GM23248 (cell line): Measurements from ENCODE around the gene CADM1. TPM values are rescaled to one million over a fixed set of nuclear protein-coding genes. Genes with fewer than 3 reads are reported as not detected.

ENCODE experiments used
- DNase-seq: peaks from one replicate; pipeline ENCODE4 v3.0.0-alpha.2; 2015
- H2AFZ ChIP-seq: fragments of 200-600 bp; sonication (generic); 2 replicates; pipeline ENCODE4 v1.6.1; 2016; ENCODE audit warnings: antibody characterized with exemption
- H3F3A ChIP-seq: fragments of 200-600 bp; sonication (generic); 2 replicates; pipeline ENCODE4 v1.6.1; 2016; ENCODE audit warnings: mild to moderate bottlenecking, antibody characterized with exemption, mixed run types; ENCODE audit not compliant: insufficient read depth
- H3K27ac ChIP-seq: fragments of 200-600 bp; sonication (generic); 2 replicates; pipeline ENCODE4 v1.5.1; 2016; ENCODE audit warnings: mild to moderate bottlenecking
- H3K27me3 ChIP-seq: fragments of 200-600 bp; sonication (generic); replicated peaks from 2 replicates; pipeline ENCODE4 v1.6.1; 2016; ENCODE audit warnings: mild to moderate bottlenecking; ENCODE audit not compliant: insufficient read depth
- H3K36me3 ChIP-seq: fragments of 200-600 bp; sonication (generic); 2 replicates; pipeline ENCODE4 v1.6.1; 2016; ENCODE audit warnings: low read depth, mild to moderate bottlenecking
- H3K4me1 ChIP-seq: fragments of 200-600 bp; sonication (generic); 2 replicates; pipeline ENCODE4 v1.6.1; 2016; ENCODE audit warnings: mild to moderate bottlenecking; ENCODE audit not compliant: insufficient read depth
- H3K4me2 ChIP-seq: fragments of 200-600 bp; sonication (generic); one replicate; pipeline ENCODE4 v1.6.1; 2016; ENCODE audit warnings: mild to moderate bottlenecking; ENCODE audit not compliant: unreplicated experiment
- H3K4me3 ChIP-seq: fragments of 200-600 bp; sonication (generic); 2 replicates; pipeline ENCODE4 v1.5.1; 2016; ENCODE audit warnings: mild to moderate bottlenecking
- H3K79me2 ChIP-seq: fragments of 200-600 bp; sonication (generic); 2 replicates; pipeline ENCODE4 v1.6.1; 2016; ENCODE audit warnings: mild to moderate bottlenecking; ENCODE audit not compliant: insufficient read depth
- H3K9ac ChIP-seq: fragments of 200-600 bp; sonication (generic); 2 replicates; pipeline ENCODE4 v1.6.1; 2016; ENCODE audit warnings: mild to moderate bottlenecking
- H3K9me2 ChIP-seq: fragments of 200-600 bp; sonication (generic); 2 replicates; pipeline ENCODE4 v1.6.1; 2016; ENCODE audit warnings: mixed run types, mild to moderate bottlenecking, moderate library complexity; ENCODE audit not compliant: insufficient read depth
- H3K9me3 ChIP-seq: fragments of 200-600 bp; sonication (generic); one replicate; pipeline ENCODE4 v1.6.1; 2017; ENCODE audit warnings: low read depth
- H4K20me1 ChIP-seq: fragments of 200-600 bp; sonication (generic); 2 replicates; pipeline ENCODE4 v1.6.0; 2016; ENCODE audit not compliant: insufficient read depth
- EZH2 ChIP-seq: fragments of 200-600 bp; sonication (generic); IDR thresholded peaks from 2 replicates; pipeline ENCODE4 v1.6.1; 2018; ENCODE audit warnings: antibody characterized with exemption, mild to moderate bottlenecking; ENCODE audit not compliant: insufficient read depth, poor library complexity, severe bottlenecking
- EZH2phosphoT487 ChIP-seq: fragments of 200-600 bp; sonication (generic); IDR thresholded peaks from 2 replicates; pipeline ENCODE4 v1.6.1; 2018; ENCODE audit warnings: antibody characterized with exemption, moderate library complexity, mild to moderate bottlenecking, low read depth; ENCODE audit not compliant: insufficient read depth
- WGBS, 2 experiments: methylation state at CpG; one replicate each; pipeline ENCODE4 v1.1.6; 2015 to 2017; ENCODE audit warnings: low lambda C conversion rate in 2 of 2, low coverage in 1 of 2; ENCODE audit errors: missing lambda C conversion rate in 2 of 2; 5-methylcytosine and 5-hydroxymethylcytosine counted together
- in situ Hi-C: fragments of 300-500 bp; cut with MboI; formaldehyde crosslinking; loops from 2 replicates; pipeline ENCODE4 v1.15.0; 2020
- polyA plus RNA-seq: library from polyadenylated mRNA; unstranded; fragments of >200 nt; fragmentation: Nextera tagmentation; extraction: Ambion mirVana; gene quantifications from 2 replicates; pipeline ENCODE4 v1.2.1, GENCODE V29; 2016
- total RNA-seq: library from RNA; depleted of rRNA; stranded (reverse); fragments of >200 nt; shearing (Covaris generic); gene quantifications from 2 replicates; pipeline ENCODE4 v1.2.3, GENCODE V29; 2014

The CADM1 gene
- total and polyA plus RNA-seq, 2 experiments from 2014 or later = 0.83 to 1.4 TPM

DNA sequence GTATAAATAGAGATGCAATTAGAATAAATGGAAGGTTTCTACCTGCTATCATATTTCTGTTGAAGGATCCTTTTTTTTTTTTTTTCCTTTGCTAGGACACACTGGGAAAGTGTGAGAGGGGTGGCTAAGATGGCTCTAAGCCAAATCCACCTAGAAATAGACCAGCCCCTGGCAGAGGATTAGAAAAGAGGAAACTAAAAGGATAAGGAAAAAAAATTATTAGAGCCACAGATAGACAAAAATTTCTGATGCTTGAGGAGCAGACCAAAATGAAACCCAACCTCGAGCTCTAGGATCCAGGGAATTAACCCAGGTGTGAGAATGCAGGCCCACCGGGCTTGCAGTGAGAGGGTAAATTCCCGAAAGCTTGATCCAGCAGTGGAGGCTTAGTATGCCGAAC is 262.3 kb downstream of the CADM1 start:
- H3K36me3 ChIP-seq = no peaks in the 10 kb centered on the region
- in situ Hi-C loops = no loop called here
- no peak overlapping the region for H3K9ac ChIP-seq
- no peak overlapping the region for H2AFZ ChIP-seq
- TF ChIP-seq EZH2 (no peak), EZH2phosphoT487 (no peak)
- H3K9me3 ChIP-seq = no peaks in the 10 kb centered on the region
- 64 to 65% methylated on average over 3 to 4 of the region's 4 CpGs for WGBS, 2 experiments
- no peak overlapping the region for H3K4me3 ChIP-seq
- no peak for DNase-seq
- no peak overlapping the region for H3K4me2 ChIP-seq
- no peaks in the 10 kb centered on the region for H3F3A ChIP-seq
- H3K9me2 ChIP-seq = no peaks in the 10 kb centered on the region
- H3K27me3 ChIP-seq = no peaks in the 10 kb centered on the region; the same call in 1 of the 2 replicates
- no peaks in the 10 kb centered on the region for H3K4me1 ChIP-seq
- no peaks in the 10 kb centered on the region for H3K79me2 ChIP-seq
- H4K20me1 ChIP-seq = no peaks in the 10 kb centered on the region
- no peak overlapping the region for H3K27ac ChIP-seq

- Histone ChIP-seq H4K20me1 (no peaks in the 10 kb centered on the region), H3K36me3 (no peaks in the 10 kb centered on the region), H3K9me3 (no peaks in the 10 kb centered on the region), H2AFZ (no peak overlapping the region), H3K4me1 (no peaks in the 10 kb centered on the region), H3K9ac (no peak overlapping the region), H3K4me3 (no peak overlapping the region), H3K4me2 (no peak overlapping the region), H3K27ac (no peak overlapping the region), H3F3A (no peaks in the 10 kb centered on the region), H3K79me2 (no peaks in the 10 kb centered on the region), H3K27me3 (peaks cover 4% of the 10 kb centered on the region; the same call in 1 of the 2 replicates), H3K9me2 (no peaks in the 10 kb centered on the region)
- WGBS, 2 experiments = 47 to 50% methylated on average over 2 of the region's 2 CpGs
- DNase-seq = no peak
- in situ Hi-C loops = no loop called here
- no peak for TF ChIP-seq EZH2
Measured at GRCh38 chr11:115238791-115239190, 265.4 kb downstream of the CADM1 start.

GRCh38 chr11:115238086-115238485 is 266.1 kb downstream of the CADM1 start:
- Histone ChIP-seq H3K9me2 (no peaks in the 10 kb centered on the region), H3K27ac (no peak overlapping the region), H3K4me3 (no peak overlapping the region), H3K79me2 (no peaks in the 10 kb centered on the region), H3K9me3 (no peaks in the 10 kb centered on the region), H3F3A (no peaks in the 10 kb centered on the region), H3K9ac (no peak overlapping the region), H2AFZ (no peak overlapping the region), H3K36me3 (no peaks in the 10 kb centered on the region), H3K27me3 (peaks cover 4% of the 10 kb centered on the region; the same call in 1 of the 2 replicates), H4K20me1 (no peaks in the 10 kb centered on the region), H3K4me1 (no peaks in the 10 kb centered on the region), H3K4me2 (no peak overlapping the region)
- 68 to 75% methylated on average over 4 of the region's 4 CpGs for WGBS, 2 experiments
- in situ Hi-C loops = no loop called here
- DNase-seq = no peak
- no peak for TF ChIP-seq EZH2phosphoT487
- TF ChIP-seq EZH2 = no peak

DNA sequence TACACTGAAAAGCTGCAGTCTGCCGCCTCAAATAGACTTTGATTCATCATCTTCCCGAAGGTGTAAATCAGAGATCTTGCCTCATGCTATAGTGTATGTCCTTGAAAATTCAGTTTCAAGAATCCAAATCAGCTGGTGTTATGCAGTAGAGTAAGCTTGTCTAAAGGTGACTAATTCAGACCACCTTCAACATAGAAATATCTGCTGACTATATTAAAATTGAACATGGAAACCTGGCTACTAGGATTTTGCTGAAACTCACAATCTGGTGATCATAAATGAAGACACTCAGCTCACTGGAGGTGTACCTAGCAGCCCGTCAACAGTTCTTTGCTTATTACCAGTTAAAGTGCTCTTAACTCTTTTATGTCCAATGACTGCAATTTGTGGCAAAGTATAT is 266.6 kb downstream of the CADM1 start:
- TF ChIP-seq EZH2phosphoT487 = no peak
- TF ChIP-seq EZH2 = no peak
- no peak overlapping the region for H2AFZ ChIP-seq
- in situ Hi-C loops = no loop called here
- no peak for DNase-seq
- 76 to 83% methylated on average over 3 of the region's 3 CpGs for WGBS, 2 experiments
- H3K9ac ChIP-seq = no peak overlapping the region
- H3F3A ChIP-seq = no peaks in the 10 kb centered on the region
- no peaks in the 10 kb centered on the region for H4K20me1 ChIP-seq
- peaks cover 4% of the 10 kb centered on the region; the same call in 1 of the 2 replicates for H3K27me3 ChIP-seq
- no peaks in the 10 kb centered on the region for H3K79me2 ChIP-seq
- no peak overlapping the region for H3K4me2 ChIP-seq
- no peaks in the 10 kb centered on the region for H3K9me2 ChIP-seq
- no peaks in the 10 kb centered on the region for H3K4me1 ChIP-seq
- H3K27ac ChIP-seq = no peak overlapping the region
- H3K4me3 ChIP-seq = no peak overlapping the region
- no peaks in the 10 kb centered on the region for H3K36me3 ChIP-seq
- H3K9me3 ChIP-seq = no peaks in the 10 kb centered on the region

DNA sequence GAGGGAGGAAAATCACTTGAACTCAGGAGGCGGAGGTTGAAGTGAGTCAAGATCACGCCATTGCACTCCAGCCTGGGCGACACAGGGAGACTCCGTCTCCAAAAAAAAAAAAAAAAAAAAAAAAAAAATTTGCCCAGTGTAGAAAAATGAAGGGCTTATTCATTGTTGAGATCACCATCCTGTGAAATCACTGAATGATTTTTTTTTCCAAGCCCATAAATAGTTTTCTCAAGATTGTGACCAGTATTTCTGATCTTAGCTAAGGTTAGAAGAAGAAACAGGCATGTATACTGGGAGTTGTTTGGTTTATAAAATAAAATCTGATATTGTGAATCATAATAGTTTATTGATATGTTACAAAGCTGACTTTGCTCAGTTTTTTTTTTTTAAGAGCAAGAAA is 269.4 kb downstream of the CADM1 start:
- H3F3A ChIP-seq = no peaks in the 10 kb centered on the region
- no peaks in the 10 kb centered on the region for H3K79me2 ChIP-seq
- no peak overlapping the region for H3K4me3 ChIP-seq
- H3K9me3 ChIP-seq = no peaks in the 10 kb centered on the region
- no peak overlapping the region for H2AFZ ChIP-seq
- no peaks in the 10 kb centered on the region for H4K20me1 ChIP-seq
- no peaks in the 10 kb centered on the region; the same call in 1 of the 2 replicates for H3K9me2 ChIP-seq
- H3K27me3 ChIP-seq = peaks cover 4% of the 10 kb centered on the region; the same call in 1 of the 2 replicates
- WGBS, 2 experiments = 84 to 85% methylated on average over 4 of the region's 4 CpGs
- in situ Hi-C loops = no loop called here
- no peak overlapping the region for H3K27ac ChIP-seq
- H3K36me3 ChIP-seq = no peaks in the 10 kb centered on the region
- no peak overlapping the region for H3K4me2 ChIP-seq
- TF ChIP-seq EZH2 (no peak), EZH2phosphoT487 (no peak)
- no peak overlapping the region for H3K9ac ChIP-seq
- no peaks in the 10 kb centered on the region for H3K4me1 ChIP-seq
- no peak for DNase-seq
